Stimulated activated CD4-positive, alpha-beta T cell treated with anti-CD3 and anti-CD28 coated beads, Interleukin-15, amount 100 ng/mL, for 1 hour (primary cell): ENCODE measurements around the gene MYOF.
"Not testable (repeated sequence)": the region's sequence is repeated elsewhere in the genome, so short reads cannot be mapped to it uniquely, and the experiment has no call there.

ENCODE experiments used
- DNase-seq, 2 donors: peaks; one replicate each; pipeline ENCODE4 v3.0.0-alpha.2; 2020; ENCODE audit warnings: low read depth in 1 of 2, low spot score in 1 of 2

Gene MYOF

DNA sequence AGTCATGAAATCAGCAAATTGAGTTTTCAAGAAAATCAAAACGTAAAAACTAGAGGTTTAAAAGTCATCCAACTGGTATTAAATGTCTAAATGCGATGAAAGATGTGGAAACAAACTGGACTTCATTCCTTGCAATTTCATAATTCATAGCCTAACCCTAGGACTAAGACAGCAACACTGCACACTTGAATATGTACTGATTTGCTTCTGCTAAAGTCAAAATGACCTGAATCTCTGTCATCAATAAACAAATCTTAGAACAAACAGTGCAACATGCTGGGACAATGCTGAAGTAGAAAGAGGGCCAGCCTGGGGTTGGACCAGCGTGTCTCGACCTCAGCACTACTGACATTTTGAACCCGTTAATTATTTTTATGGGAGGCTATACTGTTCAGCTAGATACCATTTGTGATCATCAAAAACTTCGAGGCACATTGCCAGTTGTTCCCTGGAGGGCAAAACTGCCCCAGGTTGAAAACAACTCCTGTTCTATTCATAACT lies 47.1 kb downstream of the MYOF start:
- no peak for DNase-seq

DNA sequence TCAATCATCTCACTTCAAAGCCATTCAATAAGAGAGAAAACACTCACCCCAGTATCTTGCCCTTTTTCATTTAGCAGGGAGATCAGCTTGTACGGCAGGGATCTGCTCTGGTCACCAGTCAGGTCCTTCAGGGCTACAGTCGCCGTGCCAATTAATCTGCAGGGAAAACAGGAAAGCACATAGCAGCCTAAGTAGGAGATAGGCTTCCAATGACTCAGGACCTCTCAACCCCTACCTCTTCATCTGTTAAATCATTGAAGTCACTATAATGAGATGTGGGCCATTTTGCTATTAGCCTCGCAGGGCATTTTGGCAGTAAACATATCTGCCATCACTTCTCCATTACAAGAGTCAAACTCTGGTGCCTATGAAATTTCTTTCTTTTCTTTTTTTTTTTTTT lies 50.8 kb downstream of the MYOF start:
- DNase-seq: no peak

DNA sequence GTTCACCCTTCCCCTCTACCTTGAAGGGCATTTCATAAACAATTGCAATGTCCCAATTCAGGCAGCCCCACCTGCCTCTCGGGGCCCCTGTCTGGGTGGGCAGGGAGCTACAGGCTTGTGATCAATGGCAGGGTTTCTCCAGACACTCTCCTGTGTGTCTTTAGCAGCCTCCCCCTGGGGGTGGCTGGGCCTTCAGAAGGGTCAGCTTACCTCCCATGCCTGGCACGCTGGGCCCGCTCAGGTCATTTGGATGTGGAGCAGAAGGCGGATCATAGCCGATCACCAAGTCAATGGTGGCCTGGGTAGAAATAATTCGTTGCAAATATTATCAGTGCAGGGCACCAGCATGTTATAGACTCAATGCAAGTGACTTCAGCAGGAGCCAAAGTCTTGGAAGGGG lies 56.3 kb downstream of the MYOF start:
- no peak for DNase-seq

DNA sequence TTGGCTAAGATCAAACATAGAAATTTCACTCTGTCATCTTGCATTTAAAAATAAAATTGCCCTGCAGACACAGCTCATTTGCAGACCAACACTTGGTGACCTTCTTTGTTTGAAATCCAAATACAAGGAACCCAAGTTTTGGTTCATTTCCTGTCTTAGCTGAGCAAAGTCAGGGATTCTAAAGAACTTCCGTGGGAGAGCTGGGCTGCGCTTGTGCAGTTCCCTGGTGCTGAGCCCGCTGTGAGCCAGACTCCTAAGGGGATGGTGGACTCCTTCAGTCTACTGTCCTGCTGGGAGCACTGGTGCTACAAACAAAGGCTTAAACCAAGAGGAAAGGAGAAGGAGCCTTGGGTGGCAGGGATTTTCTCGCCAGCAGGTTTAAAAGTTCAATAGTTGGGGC lies 60.0 kb downstream of the MYOF start:
- DNase-seq: no peak

DNA sequence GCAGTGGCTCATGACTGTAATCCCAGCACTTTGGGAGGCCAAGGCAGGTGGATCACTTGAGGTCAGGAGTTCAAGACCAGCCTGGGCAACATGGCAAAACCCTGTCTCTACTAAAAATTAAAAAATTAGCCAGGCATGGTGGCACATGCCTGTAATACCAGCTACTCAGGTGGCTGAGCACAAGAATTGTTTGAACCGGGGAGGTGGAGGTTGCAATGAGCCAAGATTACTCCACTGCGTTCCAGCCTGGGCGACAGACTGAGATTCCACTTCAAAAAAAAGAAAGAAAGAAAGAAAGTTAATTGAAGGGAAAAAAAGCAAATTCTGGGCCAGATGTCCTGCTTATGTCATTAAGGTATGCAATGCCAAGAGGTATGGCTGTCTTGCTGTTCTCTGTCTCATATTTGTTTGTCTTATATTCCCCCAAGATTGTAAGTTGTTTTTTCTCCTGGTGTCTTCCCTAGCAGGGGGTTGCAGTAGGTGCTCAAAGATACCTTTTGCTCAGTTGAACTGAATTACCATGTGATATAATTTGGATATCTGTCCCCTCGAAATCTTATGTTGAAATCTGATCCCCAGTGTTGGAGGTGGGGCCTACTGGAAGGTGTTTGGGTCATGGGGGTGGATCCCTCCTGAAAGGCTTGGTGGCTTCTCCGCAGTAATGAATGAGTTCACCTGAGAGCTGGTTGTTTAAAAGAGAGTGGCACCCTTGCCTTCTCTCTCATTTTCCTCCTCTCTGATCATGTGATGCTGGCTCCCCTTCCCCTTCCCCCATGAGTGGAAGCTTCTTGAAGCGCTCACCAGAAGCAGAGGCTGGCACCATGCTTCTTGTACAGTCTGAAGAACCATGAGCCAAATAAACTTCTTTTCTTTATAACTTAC lies 60.9 kb downstream of the MYOF start:
- no peak for DNase-seq

DNA sequence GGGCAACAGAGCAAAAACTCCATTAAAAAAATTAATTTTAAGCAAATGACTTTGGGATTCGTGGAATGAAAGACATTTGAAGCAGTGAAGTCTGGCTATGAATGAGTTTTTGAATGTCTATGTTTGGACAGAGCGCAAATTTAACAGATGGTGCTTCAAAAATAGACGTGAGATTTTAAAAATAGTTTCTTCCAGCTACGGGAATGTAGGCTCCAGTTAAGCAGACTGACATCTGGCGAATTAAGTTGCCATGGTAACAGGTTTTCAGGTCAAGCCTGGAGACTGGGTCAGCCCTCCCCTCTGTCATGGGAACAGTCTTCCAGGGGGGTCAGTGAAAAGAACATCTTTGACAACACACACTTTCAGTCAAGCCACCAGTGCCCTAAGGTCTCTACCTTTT lies 62.0 kb downstream of the MYOF start:
- DNase-seq: no peak

DNA sequence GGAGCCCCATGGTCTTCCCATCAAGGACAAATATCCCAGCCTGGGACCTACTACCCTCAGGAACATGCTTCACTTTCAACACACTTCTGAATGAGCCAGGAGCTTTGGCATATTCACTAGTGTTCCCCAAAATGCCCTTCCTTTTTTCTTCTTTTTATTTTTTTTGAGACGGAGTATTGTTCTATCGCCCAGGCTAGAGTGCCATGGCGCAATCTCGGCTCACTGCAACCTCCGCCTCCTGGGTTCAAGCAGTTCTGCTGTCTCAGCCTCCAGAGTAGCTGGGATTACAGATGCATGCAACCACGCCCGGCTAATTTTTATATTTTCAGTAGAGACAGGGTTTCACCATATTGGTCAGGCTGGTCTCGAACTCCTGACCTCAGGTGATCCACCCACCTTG lies 63.1 kb downstream of the MYOF start:
- not testable (repeated sequence) for DNase-seq

DNA sequence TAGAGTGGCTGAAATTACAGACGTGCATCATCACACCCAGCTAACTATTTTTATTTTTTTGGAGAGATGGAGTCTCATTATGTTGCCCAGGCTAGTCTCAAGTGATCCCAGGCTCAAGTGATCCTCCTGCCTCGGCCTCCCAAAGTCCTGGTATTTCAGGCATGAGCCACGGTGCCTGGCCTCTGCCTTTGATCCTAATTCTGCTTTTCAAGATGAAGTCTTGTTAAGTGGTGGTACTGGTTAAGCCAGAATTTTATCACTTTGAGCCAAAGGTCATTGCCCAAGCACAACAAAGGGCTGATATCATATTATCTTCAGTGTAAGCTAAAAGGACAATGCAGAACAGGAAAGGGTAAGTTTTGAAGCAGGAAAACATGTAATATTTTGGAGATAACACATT lies 64.2 kb downstream of the MYOF start:
- DNase-seq: no peak

DNA sequence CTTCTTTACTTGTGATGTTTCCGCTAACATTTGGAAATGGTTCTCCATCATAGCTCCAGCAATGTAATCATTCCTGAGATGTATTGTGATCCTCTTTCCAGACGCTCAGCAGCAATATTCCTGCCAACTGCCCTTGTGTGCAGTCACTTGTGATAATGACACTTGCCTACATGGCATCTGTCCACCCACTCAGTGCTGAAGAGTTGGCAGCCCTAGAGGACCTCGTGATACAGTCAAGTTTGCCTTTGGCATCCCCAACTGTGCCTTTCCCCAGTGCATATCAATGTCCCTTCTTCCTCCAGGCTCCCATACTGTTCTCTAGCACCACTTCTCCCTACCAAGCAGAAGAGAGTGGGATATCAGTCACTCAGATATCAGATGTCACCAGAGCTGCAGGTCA lies 64.9 kb downstream of the MYOF start:
- DNase-seq: no peak

DNA sequence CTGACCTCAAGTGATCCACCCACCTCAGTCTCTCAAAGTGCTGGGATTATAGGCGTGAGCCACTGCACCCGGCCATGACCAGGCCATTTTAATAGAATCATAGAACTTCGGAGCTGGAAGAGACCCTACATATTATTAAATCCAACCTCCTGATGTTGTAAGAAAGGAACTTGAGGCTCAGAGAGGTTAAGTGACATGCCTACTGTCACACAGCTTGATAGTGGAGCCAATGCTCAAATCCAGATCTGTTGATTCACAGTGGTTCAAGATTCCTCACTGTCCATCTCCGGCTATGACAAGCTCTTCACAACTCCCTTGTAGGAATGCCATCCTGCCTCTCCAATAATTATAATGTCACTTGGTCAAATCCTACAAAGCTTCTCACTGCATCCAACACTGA lies 65.3 kb downstream of the MYOF start:
- no peak for DNase-seq

DNA sequence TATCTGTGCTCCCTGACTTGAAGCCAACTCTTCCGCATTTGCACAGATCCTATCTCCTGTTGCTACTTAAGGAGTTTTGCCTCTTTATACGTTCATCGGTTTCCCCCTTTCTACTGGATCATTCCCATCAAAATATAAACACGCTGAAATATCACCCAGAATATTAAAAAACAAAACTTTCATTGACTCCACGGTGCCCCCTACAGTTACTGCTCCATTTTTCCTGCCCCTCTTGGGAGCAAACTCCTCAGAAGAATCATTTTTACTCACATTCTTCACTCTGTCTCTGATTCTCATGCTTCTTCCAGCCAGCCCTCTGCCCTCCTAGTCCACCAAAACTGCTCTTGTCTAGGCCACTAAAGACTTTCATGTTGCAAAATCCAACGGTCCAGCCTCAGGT lies 66.4 kb downstream of the MYOF start:
- DNase-seq: no peak

DNA sequence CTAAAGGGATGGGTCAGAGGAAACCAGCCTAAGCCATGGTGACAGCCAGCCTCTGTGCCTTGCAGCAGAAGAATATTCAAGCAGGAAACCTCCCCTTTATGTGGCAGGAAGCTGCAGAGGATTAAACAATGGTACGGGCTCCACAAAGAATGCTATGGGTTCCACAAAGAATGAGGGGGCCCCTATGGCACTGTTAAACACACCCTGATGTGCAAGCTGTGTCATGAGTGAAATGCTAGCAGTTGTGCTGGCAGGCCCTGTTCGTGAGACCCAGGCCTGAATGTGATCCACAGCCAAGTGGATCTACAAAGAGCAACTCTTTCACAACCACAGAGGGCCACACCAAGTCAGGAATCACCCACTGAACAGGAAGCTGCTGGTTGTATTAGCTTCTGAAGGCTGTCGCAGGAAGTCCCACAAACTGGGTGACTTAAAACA lies 68.9 kb downstream of the MYOF start:
- peak in 1 of 2 donors; percentile 4 for DNase-seq

DNA sequence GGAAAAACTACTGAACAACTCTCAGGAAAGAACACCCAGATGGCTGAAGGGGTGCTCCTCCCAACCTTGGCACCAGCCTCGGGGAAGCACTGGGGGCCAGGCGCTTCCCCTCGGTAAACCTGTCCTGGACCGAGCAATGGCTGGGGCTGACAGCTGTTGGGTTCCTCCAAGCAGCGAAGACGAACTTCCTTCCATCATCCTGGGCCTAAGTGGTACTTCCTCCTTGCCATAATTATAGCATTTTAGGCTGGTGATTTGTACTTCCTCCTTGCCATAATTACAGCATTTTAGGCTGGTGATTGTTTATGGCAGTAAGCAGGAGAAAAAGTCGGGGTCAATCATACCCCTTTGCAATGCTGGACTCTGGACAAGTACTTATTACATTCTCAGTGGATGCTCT lies 69.3 kb downstream of the MYOF start:
- DNase-seq: no peak

DNA sequence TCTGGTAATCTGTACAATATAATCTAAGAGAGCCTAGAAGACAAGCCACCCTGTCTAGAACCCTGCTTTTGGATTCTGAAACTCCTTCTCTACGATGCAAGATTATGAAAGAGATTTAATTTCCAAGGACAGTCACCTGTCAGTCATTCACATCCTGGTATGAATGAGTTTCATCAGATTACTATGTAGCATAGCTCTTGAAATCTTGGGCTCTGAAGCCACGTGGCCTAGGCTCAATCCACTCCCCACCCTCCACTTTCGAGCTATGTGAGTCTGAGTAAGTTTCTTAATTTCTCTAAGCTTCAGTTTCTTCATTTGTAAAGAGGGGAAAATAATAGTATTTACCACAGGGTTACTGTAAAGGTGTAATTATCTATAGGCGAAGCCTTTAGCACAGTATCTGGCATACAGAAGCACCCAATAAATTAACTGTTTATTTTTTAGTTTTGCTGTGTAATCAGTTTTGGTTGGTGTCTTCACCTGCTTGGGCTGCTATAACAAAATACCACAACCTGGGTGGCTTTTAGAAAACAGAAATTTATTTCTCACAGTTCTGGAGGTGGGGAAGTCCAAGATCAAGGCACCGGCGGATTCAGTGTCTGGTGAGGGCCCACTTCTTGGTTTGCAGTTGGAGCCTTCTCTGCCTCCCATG lies 71.3 kb downstream of the MYOF start:
- DNase-seq: no peak

DNA sequence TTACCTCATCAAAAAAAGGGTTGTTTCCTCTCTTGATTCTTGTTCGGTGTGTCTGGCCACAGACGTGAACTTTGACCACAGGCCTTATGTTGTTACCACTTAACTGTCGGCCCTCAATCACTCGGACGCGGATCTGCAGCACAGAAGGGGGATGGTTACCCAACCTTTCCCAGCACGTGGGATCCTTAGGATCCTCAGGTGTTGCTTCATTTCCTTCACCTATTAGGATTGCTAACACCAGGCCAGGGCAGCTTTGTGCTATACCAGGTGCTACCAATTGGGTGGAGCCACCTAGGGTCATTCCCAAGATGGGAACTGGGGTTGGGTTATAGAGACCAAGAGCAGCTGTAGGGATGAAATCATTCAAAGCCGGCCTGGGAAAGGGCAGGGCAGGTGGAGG lies 73.4 kb downstream of the MYOF start:
- DNase-seq: no peak

DNA sequence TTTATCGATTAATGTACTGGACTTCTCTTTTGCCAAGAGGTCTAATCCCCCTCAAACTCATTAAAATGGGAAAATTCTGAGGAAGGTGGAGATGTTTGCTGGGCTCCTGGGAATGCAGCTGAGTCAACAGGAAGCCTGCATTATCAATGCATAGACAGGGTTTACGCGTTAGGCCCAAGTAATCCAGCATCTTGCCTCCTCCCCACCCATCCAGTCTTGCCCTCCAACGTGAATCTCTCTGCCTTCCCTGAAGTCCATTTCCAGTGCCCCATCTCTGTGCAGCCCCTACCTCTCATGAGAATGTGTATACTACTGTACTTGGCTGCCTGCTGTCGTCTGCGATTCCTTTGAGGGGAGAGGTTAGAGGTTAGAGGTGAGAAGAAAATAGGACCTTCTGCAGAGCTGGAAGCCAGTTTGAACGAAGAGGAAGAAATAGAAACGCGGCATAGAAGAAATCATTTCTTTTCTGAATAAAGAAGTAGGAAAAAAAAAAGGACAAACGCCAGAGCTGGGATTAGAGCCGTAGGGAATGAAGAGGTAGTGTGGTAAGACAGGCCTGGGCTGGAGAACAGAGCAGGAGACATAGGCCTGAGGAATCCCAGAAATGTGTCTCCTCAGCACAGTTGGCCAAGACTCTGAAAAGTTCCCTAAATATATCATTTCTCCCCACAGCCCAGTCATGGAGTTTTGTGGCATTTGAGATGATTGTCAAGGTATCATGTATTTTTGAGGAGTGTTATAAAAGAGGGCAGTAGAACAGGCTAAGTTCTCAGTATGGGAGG lies 75.6 kb downstream of the MYOF start:
- no peak for DNase-seq

DNA sequence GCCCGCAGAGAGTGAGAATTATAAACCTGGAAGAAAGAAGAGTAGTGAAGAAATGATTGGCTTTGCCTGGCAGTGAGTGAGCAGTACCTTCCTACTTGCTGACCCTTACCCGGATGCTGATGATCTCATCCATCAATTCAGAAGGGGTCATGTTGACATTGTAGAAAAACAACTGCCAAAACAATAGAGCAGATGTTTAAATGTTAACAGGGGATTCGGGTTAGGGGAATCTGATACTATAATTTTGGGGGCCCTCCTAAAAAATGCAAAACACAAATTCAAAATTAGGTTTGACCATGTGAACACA lies 78.1 kb downstream of the MYOF start:
- no peak for DNase-seq

DNA sequence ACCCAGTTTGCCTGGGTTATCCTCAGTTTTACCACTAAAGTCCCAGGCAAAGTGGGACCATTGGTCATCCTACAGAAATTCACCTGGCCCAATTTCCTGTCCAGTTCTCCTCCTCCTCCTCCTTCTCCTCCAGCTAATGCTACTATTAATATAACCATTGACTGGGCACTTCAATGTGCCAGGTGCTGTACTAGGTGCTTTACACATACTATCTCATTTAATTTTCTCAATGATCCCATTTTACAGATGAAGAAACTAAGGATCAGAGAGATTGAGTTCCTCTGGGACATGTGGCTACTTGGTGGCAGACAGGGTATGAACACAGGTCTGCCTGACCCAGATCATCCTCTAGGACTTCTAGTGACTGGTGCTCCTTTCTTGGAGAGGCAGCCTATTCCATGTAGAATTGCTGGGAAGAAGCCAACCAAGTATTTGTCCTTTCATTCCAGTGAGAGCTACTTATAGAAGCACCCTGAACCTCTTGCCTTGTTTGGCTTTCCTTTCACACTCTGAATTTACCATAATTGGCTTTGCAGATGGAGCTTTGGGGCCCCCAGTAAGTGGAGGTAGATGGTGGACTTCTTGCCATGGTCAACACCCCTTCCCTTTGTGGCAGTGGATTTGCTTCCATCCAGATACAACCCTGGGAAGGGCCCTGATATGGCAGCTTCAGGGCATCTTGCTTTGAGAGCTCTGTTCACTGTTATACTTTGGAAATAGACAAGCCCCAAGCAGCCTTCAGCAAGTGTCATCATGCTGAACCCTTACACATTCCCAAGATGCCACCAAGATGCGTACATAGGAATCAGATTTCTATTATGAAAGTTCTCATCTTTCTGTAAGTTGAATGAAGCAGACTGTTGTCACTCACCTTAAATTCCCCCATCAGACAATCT lies 78.7 kb downstream of the MYOF start:
- no peak for DNase-seq

DNA sequence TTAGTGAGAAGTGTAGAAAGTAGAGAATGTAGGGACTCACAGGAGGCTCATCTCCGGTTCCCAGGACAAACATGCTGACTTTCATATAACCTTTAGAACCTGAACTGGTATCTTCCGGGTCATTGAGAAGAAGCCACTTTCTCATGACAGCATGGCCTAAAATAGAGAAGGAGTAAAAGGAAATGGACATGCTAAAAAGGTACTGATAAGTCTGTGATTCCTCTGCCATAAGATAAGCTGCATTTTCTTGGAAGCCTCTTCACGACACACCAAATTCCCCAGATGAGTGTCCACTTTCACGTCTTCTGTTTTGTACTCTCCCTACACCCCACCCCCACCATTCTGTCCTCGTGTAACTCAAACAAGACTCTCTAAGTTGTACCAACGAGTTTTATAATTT lies 79.9 kb downstream of the MYOF start:
- no peak for DNase-seq

DNA sequence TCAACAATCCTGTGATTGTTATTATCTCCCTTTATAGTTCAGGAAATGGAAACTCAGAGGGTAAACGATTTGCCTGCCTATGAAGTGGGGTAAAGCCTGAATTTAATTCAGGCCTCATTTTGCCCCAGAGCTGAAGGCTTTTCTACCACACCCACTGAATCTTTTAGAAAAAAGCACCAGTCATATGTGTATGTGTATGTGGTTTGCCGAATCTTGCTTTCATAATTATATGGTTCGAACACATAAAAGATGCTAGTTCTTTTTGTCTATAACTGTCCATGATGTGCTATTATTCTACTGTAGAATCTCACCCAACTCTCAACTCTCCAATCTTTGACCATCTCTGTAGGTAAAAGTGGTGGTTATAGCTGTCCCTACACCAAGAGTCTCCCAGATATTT lies 83.6 kb downstream of the MYOF start:
- no peak for DNase-seq

DNA sequence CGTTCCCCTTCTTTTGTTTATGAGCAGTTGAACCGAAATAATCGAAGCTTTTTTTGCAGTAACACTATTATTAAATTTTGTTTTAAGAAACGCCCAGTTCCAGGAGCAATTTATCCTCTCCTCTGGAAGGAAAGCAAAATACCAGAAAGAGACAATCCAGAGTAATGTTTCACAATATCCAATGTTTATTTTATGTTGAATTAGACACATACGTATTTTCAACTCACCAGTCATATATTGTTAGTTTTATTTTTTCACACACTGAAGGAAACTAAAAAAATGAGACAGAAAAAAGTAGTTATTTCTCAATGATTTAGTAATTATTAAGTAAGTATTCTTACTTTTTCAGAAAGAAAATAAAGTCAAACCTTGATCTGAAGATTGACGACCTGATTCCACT lies 85.1 kb downstream of the MYOF start:
- no peak for DNase-seq
